Omental fat pad (tissue), 4 donors: Measurements from ENCODE around the gene SLC38A10. TPM values are rescaled to one million over a fixed set of nuclear protein-coding genes. Genes with fewer than 3 reads are reported as not detected.

Source experiments
- ATAC-seq: fragments of 150-250 bp; one replicate; pipeline ENCODE4 v1.9.1; 2016; ENCODE audit warnings: mild to moderate bottlenecking, moderate library complexity; ENCODE audit not compliant: low FRiP score
- DNase-seq: peaks from one replicate; pipeline ENCODE4 v3.0.0-alpha.2; 2019; ENCODE audit warnings: low spot score
- CTCF ChIP-seq, 3 donors: fragments of 450-650 bp; IDR thresholded peaks; one replicate each; pipeline ENCODE4 v1.5.1; 2016 to 2017; ENCODE audit warnings: antibody characterized with exemption in 3 of 3, mild to moderate bottlenecking in 3 of 3, moderate library complexity in 2 of 3
- total RNA-seq, 4 donors: library from RNA; depleted of rRNA; stranded (reverse); fragments of >200 nt; gene quantifications; one replicate each; pipeline ENCODE4 v1.1.0, GENCODE V29; 2016

Gene SLC38A10
- total RNA-seq, 4 donors from 2014 or later, result 61.2 to 126 (median 75.6) TPM

GRCh38 chr17:81249223-81250040 lies 45.7 kb downstream of the SLC38A10 start:
- no peak for ATAC-seq
- no peak for TF ChIP-seq CTCF (IDR thresholded peaks at IDR 0.05)
- no peak for DNase-seq

DNA sequence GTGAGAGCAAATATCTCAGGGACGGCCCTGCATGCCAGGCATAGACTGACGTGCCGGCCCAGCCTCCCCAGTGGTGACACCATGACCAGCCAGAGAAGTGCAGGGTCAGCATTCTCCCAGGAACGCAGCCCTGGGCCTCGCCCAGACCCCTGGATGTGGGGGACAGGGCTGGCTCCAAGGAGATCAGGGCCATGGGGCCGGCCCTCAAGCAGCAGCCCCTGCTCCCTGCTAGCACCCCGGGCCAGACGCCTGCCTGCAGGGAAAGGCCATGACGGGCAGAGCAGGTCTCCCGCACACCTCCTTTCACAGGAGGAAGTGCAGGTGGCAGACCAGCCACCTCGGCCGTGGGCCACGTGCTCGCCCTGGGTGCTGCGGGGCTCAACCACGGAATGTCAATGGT lies 46.5 kb downstream of the SLC38A10 start:
- TF ChIP-seq CTCF (IDR thresholded peaks at IDR 0.05), result no peak
- ATAC-seq (no peak), DNase-seq (no peak)

DNA sequence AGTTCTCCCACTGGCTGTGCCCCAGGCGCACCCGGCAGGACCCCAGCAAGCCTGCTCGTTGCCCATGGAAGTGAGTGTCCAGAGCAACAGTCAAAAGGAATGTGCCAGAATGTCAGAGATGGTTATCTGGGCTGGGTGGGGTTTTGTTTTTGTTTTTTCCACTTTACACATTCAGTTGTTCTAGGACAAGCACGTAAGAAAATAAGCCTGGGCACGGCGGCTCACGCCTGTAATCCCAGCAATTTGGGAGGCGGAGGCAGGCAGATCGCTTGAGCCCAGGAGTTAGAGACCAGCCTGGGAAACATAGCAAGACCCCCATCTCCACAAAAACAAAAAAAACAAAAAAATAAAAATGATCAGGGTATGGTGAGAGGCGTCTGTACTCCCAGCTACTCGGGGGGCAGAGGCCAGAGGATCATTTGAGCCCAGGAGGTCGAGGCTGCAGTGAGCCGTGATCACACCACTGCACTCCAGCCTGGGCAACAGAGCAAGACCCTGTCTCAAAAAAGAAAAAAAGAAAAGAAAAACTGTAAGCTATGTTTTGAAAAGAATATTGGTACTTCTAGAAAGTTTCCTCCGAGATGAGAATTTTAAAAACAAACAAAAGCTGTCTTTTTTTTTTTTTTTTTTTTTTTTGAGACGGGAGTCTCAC lies 47.6 kb downstream of the SLC38A10 start:
- DNase-seq, result no peak
- ATAC-seq, result no peak
- TF ChIP-seq CTCF (IDR thresholded peaks at IDR 0.05), result no peak

DNA sequence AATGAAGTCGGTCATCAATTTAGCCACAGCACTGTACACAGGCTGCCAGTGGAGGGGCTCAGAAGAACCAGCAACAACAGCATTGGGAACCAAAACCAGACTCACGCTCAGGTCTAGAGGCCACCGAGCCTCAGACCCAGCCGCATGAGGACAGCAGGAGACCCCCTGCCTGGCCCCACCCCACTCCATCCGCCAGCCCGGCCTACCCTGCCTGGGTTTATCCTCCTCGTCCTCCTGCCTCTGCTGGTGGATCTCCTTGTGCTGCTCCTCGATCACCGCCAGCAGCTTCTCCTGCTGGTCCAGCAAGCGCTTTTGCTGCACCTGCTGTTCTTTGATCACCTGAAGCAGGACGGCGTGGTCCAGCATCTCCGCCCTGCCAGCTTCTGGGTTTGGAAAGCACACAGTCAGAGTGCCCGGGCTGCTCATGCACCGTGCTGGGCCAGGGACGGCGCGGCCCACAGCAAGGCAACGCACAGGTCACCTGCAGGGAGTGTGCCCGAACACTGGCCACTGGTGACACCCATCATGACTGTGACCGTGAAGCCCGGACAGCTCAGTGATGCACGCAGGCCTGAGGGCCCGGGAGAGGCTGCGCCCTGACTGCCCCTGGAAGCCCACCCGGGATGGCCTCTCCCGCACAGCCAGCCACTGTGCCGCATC lies 48.3 kb downstream of the SLC38A10 start:
- DNase-seq, result no peak
- no peak for ATAC-seq
- no peak for TF ChIP-seq CTCF (IDR thresholded peaks at IDR 0.05)

DNA sequence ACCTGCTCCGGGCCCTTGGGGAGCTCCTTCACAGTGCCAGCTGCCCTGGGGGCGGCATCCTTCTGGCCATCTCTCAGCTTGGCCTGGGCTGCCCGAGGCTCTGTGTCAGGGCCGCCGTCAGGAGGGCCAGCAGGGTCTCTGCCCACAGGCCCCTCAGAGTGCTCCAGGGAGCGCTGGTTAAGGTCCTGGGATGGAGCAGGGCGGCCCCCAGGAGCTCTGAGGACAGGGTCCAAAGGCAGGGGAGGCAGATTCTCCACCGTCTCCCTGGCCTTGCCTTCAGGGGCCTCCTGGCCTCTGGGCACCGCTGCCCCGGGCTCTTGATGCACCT lies 48.8 kb downstream of the SLC38A10 start:
- TF ChIP-seq CTCF (IDR thresholded peaks at IDR 0.05), result no peak
- ATAC-seq (no peak), DNase-seq (no peak)

GRCh38 chr17:81245665-81246342 lies 49.3 kb downstream of the SLC38A10 start:
- ATAC-seq, result no peak
- DNase-seq, result no peak
- no peak for TF ChIP-seq CTCF (IDR thresholded peaks at IDR 0.05)
